Endothelial cell (in vitro differentiated cells): ENCODE results near the gene CKAP2L. TPM values are rescaled to one million over a fixed set of nuclear protein-coding genes. Genes with fewer than 3 reads are reported as not detected.

ENCODE experiments used
- DNase-seq: peaks from one replicate; pipeline ENCODE4 v3.0.0; 2021; ENCODE audit warnings: low spot score
- H3K27ac Mint-ChIP-seq: one replicate; pipeline ENCODE4 v1.8.0; 2021; ENCODE audit warnings: mixed read lengths, inconsistent platforms; ENCODE audit not compliant: unreplicated experiment
- H3K27me3 Mint-ChIP-seq: one replicate; pipeline ENCODE4 v1.8.0; 2021; ENCODE audit warnings: mild to moderate bottlenecking, moderate library complexity, mixed read lengths, inconsistent platforms; ENCODE audit not compliant: unreplicated experiment
- H3K36me3 Mint-ChIP-seq: one replicate; pipeline ENCODE4 v1.8.0; 2021; ENCODE audit warnings: mild to moderate bottlenecking, low read depth, mixed read lengths, inconsistent platforms; ENCODE audit not compliant: unreplicated experiment
- H3K4me1 Mint-ChIP-seq: one replicate; pipeline ENCODE4 v1.8.0; 2021; ENCODE audit warnings: mild to moderate bottlenecking, mixed read lengths, inconsistent platforms; ENCODE audit not compliant: unreplicated experiment
- H3K4me3 Mint-ChIP-seq: one replicate; pipeline ENCODE4 v1.8.0; 2021; ENCODE audit warnings: mild to moderate bottlenecking, mixed read lengths, inconsistent platforms; ENCODE audit not compliant: unreplicated experiment
- H3K9me3 Mint-ChIP-seq: one replicate; pipeline ENCODE4 v1.8.0; 2021; ENCODE audit warnings: mixed read lengths, inconsistent platforms; ENCODE audit not compliant: unreplicated experiment
- CTCF ChIP-seq: fragments of 200-600 bp; sonication (generic); IDR thresholded peaks from one replicate; pipeline ENCODE4 v1.5.0; 2021; ENCODE audit warnings: antibody characterized with exemption; ENCODE audit not compliant: unreplicated experiment
- total RNA-seq: library from RNA; stranded (reverse); fragmentation: NEBNext Ultra II Directional; extraction: Animal tissue kit (Norgen Biotek cat#: 25700); gene quantifications from one replicate; pipeline ENCODE4 v1.2.1, GENCODE V29; 2021; ENCODE audit not compliant: unreplicated experiment

Gene CKAP2L
- total RNA-seq, 1 donor from 2014 or later = 5.5 TPM

- H3K4me1 Mint-ChIP-seq = peaks cover 27% of the 10 kb centered on the region
- no peak for DNase-seq
- no peaks in the 10 kb centered on the region for H3K9me3 Mint-ChIP-seq
- TF ChIP-seq CTCF = no peak
- H3K27me3 Mint-ChIP-seq = peaks cover 2% of the 10 kb centered on the region
- no peak overlapping the region for H3K4me3 Mint-ChIP-seq
- H3K36me3 Mint-ChIP-seq = no peaks in the 10 kb centered on the region
- H3K27ac Mint-ChIP-seq = no peak overlapping the region
Measured at GRCh38 chr2:112692918-112693317, 71.5 kb downstream of the CKAP2L start.

- Mint-ChIP-seq H3K36me3 (no peaks in the 10 kb centered on the region), H3K27ac (no peak overlapping the region), H3K4me1 (peaks cover 27% of the 10 kb centered on the region), H3K4me3 (no peak overlapping the region), H3K27me3 (peaks cover 2% of the 10 kb centered on the region), H3K9me3 (no peaks in the 10 kb centered on the region)
- TF ChIP-seq CTCF = no peak
- no peak for DNase-seq
Measured at GRCh38 chr2:112692495-112692911, 71.9 kb downstream of the CKAP2L start.

- no peak overlapping the region for H3K4me3 Mint-ChIP-seq
Measured at GRCh38 chr2:112691881-112692281, 72.5 kb downstream of the CKAP2L start.

GRCh38 chr2:112690853-112691401 is 73.5 kb downstream of the CKAP2L start:
- TF ChIP-seq CTCF = peak; percentile 55
- Mint-ChIP-seq H3K9me3 (no peaks in the 10 kb centered on the region), H3K4me3 (no peak overlapping the region), H3K27me3 (peaks cover 2% of the 10 kb centered on the region), H3K4me1 (peaks cover 32% of the 10 kb centered on the region), H3K36me3 (no peaks in the 10 kb centered on the region), H3K27ac (peak overlapping the region; percentile 64)
- peak; percentile 63 for DNase-seq

More at GRCh38 chr2:112691881-112692281, 72.5 kb downstream of the CKAP2L start:
- H3K27me3 Mint-ChIP-seq = peaks cover 2% of the 10 kb centered on the region
- TF ChIP-seq CTCF = no peak
- H3K9me3 Mint-ChIP-seq = no peaks in the 10 kb centered on the region
- DNase-seq = no peak
- no peaks in the 10 kb centered on the region for H3K36me3 Mint-ChIP-seq
- H3K4me1 Mint-ChIP-seq = peaks cover 29% of the 10 kb centered on the region
- H3K27ac Mint-ChIP-seq = peak overlapping the region; percentile 25

- Mint-ChIP-seq H3K36me3 (no peaks in the 10 kb centered on the region), H3K4me1 (peaks cover 49% of the 10 kb centered on the region), H3K27ac (no peak overlapping the region), H3K4me3 (no peak overlapping the region), H3K27me3 (peaks cover 7% of the 10 kb centered on the region), H3K9me3 (no peaks in the 10 kb centered on the region)
- no peak for TF ChIP-seq CTCF
- no peak for DNase-seq
Measured at GRCh38 chr2:112688086-112688880, 76.1 kb downstream of the CKAP2L start.
